CD4-positive, CD25-positive, alpha-beta regulatory T cell (primary cell): ENCODE results near the gene TASOR. TPM values are rescaled to one million over a fixed set of nuclear protein-coding genes. Genes with fewer than 3 reads are reported as not detected.
"Not testable (repeated sequence)": the region's sequence is repeated elsewhere in the genome, so short reads cannot be mapped to it uniquely, and the experiment has no call there.

Experiments used
- ATAC-seq, 2 donors: fragments of 150-1000 bp; cut with Tn5 transposase; one replicate each; pipeline ENCODE4 v1.10.0; 2021; ENCODE audit warnings: low read depth in 2 of 2, moderate number of reproducible peaks in 2 of 2, moderate library complexity in 1 of 2
- DNase-seq, 3 donors: peaks; one replicate each; pipeline versions ENCODE4 v3.0.0 to v3.0.0-alpha.2; 2012 to 2022; ENCODE audit warnings: mixed read lengths in 1 of 3
- H3K27ac ChIP-seq: one replicate; pipeline ENCODE4 v1.7.0; 2013; ENCODE audit warnings: mild to moderate bottlenecking, low read length; ENCODE audit not compliant: insufficient read depth, poor library complexity, severe bottlenecking
- H3K27me3 ChIP-seq: one replicate; pipeline ENCODE4 v1.7.0; 2013; ENCODE audit warnings: low read length; ENCODE audit not compliant: control insufficient read depth, insufficient read depth
- H3K36me3 ChIP-seq: one replicate; pipeline ENCODE4 v1.7.0; 2013; ENCODE audit warnings: mild to moderate bottlenecking, low read length, moderate library complexity; ENCODE audit not compliant: control insufficient read depth, insufficient read depth
- H3K4me1 ChIP-seq: 2 replicates; pipeline ENCODE4 v1.7.0; 2013; ENCODE audit warnings: mild to moderate bottlenecking, low read length; ENCODE audit not compliant: insufficient read depth, control insufficient read depth, poor library complexity, severe bottlenecking
- H3K4me3 ChIP-seq: one replicate; pipeline ENCODE4 v1.7.0; 2013; ENCODE audit warnings: low read depth, mild to moderate bottlenecking, low read length, moderate library complexity
- H3K9me3 ChIP-seq, 2 experiments: 1 replicate in 1 of 2; 2 replicates in 1 of 2; pipeline ENCODE4 v1.7.0; 2013; ENCODE audit warnings: low read length in 2 of 2, mild to moderate bottlenecking in 1 of 2, moderate library complexity in 1 of 2; ENCODE audit not compliant: control insufficient read depth in 2 of 2
- H3K27ac Mint-ChIP-seq, 3 donors: one replicate each; pipeline ENCODE4 v1.8.0; 2020 to 2022; ENCODE audit warnings: mild to moderate bottlenecking in 3 of 3, mixed read lengths in 3 of 3, moderate library complexity in 2 of 3
- H3K27me3 Mint-ChIP-seq: one replicate; pipeline ENCODE4 v1.8.0; 2022; ENCODE audit warnings: mild to moderate bottlenecking, mixed read lengths
- H3K36me3 Mint-ChIP-seq: one replicate; pipeline ENCODE4 v1.8.0; 2020; ENCODE audit warnings: mixed read lengths
- H3K4me1 Mint-ChIP-seq, 4 donors: one replicate each; pipeline ENCODE4 v1.8.0; 2020 to 2022; ENCODE audit warnings: mixed read lengths in 4 of 4, mild to moderate bottlenecking in 1 of 4
- H3K4me3 Mint-ChIP-seq, 4 donors: one replicate each; pipeline ENCODE4 v1.8.0; 2020 to 2022; ENCODE audit warnings: mild to moderate bottlenecking in 4 of 4, mixed read lengths in 4 of 4, moderate library complexity in 3 of 4
- H3K9me3 Mint-ChIP-seq, 7 donors: one replicate each; pipeline ENCODE4 v1.8.0; 2020 to 2022; ENCODE audit warnings: mixed read lengths in 7 of 7, mild to moderate bottlenecking in 3 of 7, moderate library complexity in 2 of 7
- polyA plus RNA-seq, 4 donors: library from polyadenylated mRNA; unstranded; fragments of 300-500 nt; fragmentation: Illumina TruSeq; gene quantifications; one replicate each; pipeline ENCODE4 v1.2.3, GENCODE V29; 2021
- total RNA-seq: library from RNA; stranded (reverse); gene quantifications from one replicate; pipeline ENCODE4 v1.2.3, GENCODE V29; 2022

TASOR gene
- total and polyA plus RNA-seq, 5 donors from 2014 or later, result 29.3 to 77.4 (median 33.1) TPM

- Mint-ChIP-seq H3K36me3 (no peaks in the 10 kb centered on the region), H3K27ac (peak overlapping the region in 2 of 3 donors; percentile 4 to 86), H3K4me3 (peak overlapping the region; percentile 39 to 83 (median 61)), H3K4me1 (peaks cover 31 to 46% (median 37%) of the 10 kb centered on the region in 4 donors), H3K27me3 (no peaks in the 10 kb centered on the region), H3K9me3 (no peaks in the 10 kb centered on the region)
- Histone ChIP-seq H3K27me3 (no peaks in the 10 kb centered on the region), H3K4me1 (peaks cover 38% of the 10 kb centered on the region), H3K36me3 (no peaks in the 10 kb centered on the region), H3K4me3 (peak overlapping the region; percentile 79), H3K27ac (no peak overlapping the region), H3K9me3 (no peaks in the 10 kb centered on the region)
- ATAC-seq (no peak), DNase-seq (no peak)
Measured at GRCh38 chr3:56693750-56694149, 10.7 kb upstream of the TASOR start.

GRCh38 chr3:56692520-56693433 is 9.7 kb upstream of the TASOR start:
- H3K4me1 ChIP-seq, result peaks cover 38% of the 10 kb centered on the region
- peak in 2 of 3 donors; percentile 57 to 84 for DNase-seq
- Mint-ChIP-seq H3K27ac (peak overlapping the region; percentile 4 to 39 (median 7)), H3K4me1 (peaks cover 37 to 51% (median 41%) of the 10 kb centered on the region in 4 donors), H3K4me3 (peak overlapping the region; percentile 39 to 93 (median 62))
- peak; percentile 83 to 87 for ATAC-seq
- not testable (repeated sequence) for H3K36me3 ChIP-seq, H3K36me3 Mint-ChIP-seq, H3K27me3 ChIP-seq, H3K27me3 Mint-ChIP-seq, H3K9me3 Mint-ChIP-seq, H3K9me3 ChIP-seq
- peak overlapping the region; percentile 79 for H3K4me3 ChIP-seq
- H3K27ac ChIP-seq, result peak overlapping the region; percentile 15

GRCh38 chr3:56692001-56692365 is 8.9 kb upstream of the TASOR start:
- H3K36me3 Mint-ChIP-seq, H3K4me3 Mint-ChIP-seq, H3K9me3 Mint-ChIP-seq, H3K27ac Mint-ChIP-seq, H3K27me3 Mint-ChIP-seq, H3K27ac ChIP-seq, H3K27me3 ChIP-seq, H3K36me3 ChIP-seq, H3K4me3 ChIP-seq, ATAC-seq, DNase-seq, H3K9me3 ChIP-seq: not testable (repeated sequence)
- peaks cover 37 to 51% (median 41%) of the 10 kb centered on the region in 4 donors for H3K4me1 Mint-ChIP-seq
- peaks cover 38% of the 10 kb centered on the region for H3K4me1 ChIP-seq

- Histone ChIP-seq H3K4me3 (no peak overlapping the region), H3K27ac (no peak overlapping the region), H3K36me3 (no peaks in the 10 kb centered on the region), H3K9me3 (no peaks in the 10 kb centered on the region), H3K4me1 (peaks cover 32% of the 10 kb centered on the region), H3K27me3 (no peaks in the 10 kb centered on the region)
- Mint-ChIP-seq H3K4me1 (peaks cover 35 to 47% (median 38%) of the 10 kb centered on the region in 4 donors), H3K27ac (no peak overlapping the region), H3K9me3 (no peaks in the 10 kb centered on the region), H3K27me3 (no peaks in the 10 kb centered on the region), H3K36me3 (no peaks in the 10 kb centered on the region), H3K4me3 (peak overlapping the region in 1 of 4 donors; percentile 38)
- DNase-seq, result no peak
- ATAC-seq, result no peak
Measured at GRCh38 chr3:56691165-56692000, 8.3 kb upstream of the TASOR start.

- ATAC-seq, result no peak
- no peaks in the 10 kb centered on the region for H3K9me3 Mint-ChIP-seq
Measured at GRCh38 chr3:56689303-56689702, 6.2 kb upstream of the TASOR start.

GRCh38 chr3:56688191-56688590 is 5.1 kb upstream of the TASOR start:
- no peak for ATAC-seq
- H3K9me3 Mint-ChIP-seq, result no peaks in the 10 kb centered on the region
- no peaks in the 10 kb centered on the region for H3K36me3 ChIP-seq
- H3K27ac Mint-ChIP-seq, result peak overlapping the region in 1 of 3 donors; percentile 15
- H3K36me3 Mint-ChIP-seq, result no peaks in the 10 kb centered on the region
- H3K27me3 Mint-ChIP-seq, result no peaks in the 10 kb centered on the region
- H3K4me1 Mint-ChIP-seq, result peaks cover 9 to 26% (median 14%) of the 10 kb centered on the region in 4 donors
- no peaks in the 10 kb centered on the region for H3K9me3 ChIP-seq
- H3K4me1 ChIP-seq, result peaks cover 13% of the 10 kb centered on the region
- no peak for DNase-seq
- H3K27me3 ChIP-seq, result no peaks in the 10 kb centered on the region
- H3K4me3 Mint-ChIP-seq, result peak overlapping the region in 2 of 4 donors; percentile 7 to 49
- H3K27ac ChIP-seq, result no peak overlapping the region
- no peak overlapping the region for H3K4me3 ChIP-seq

More at GRCh38 chr3:56689303-56689702, 6.2 kb upstream of the TASOR start:
- H3K27me3 Mint-ChIP-seq, result no peaks in the 10 kb centered on the region
- H3K27ac Mint-ChIP-seq, result peak overlapping the region in 1 of 3 donors; percentile 38
- DNase-seq, result no peak
- H3K4me3 Mint-ChIP-seq, result no peak overlapping the region
- peaks cover 19 to 28% (median 21%) of the 10 kb centered on the region in 4 donors for H3K4me1 Mint-ChIP-seq
- Histone ChIP-seq H3K36me3 (no peaks in the 10 kb centered on the region), H3K27me3 (no peaks in the 10 kb centered on the region), H3K4me1 (peaks cover 18% of the 10 kb centered on the region), H3K4me3 (no peak overlapping the region), H3K9me3 (no peaks in the 10 kb centered on the region), H3K27ac (no peak overlapping the region)
- H3K36me3 Mint-ChIP-seq, result no peaks in the 10 kb centered on the region

- no peak for DNase-seq
- Mint-ChIP-seq H3K36me3 (peaks cover 13% of the 10 kb centered on the region), H3K27ac (peak overlapping the region in 1 of 3 donors; percentile 78)
Measured at GRCh38 chr3:56684029-56684428, 964 bp upstream of the TASOR start.

More at GRCh38 chr3:56684029-56684428, 964 bp upstream of the TASOR start:
- H3K4me3 ChIP-seq, result no peak overlapping the region
- Mint-ChIP-seq H3K4me3 (peak overlapping the region; percentile 86 to 95 (median 90)), H3K9me3 (no peaks in the 10 kb centered on the region), H3K4me1 (peaks cover 19 to 49% (median 37%) of the 10 kb centered on the region in 4 donors), H3K27me3 (peaks cover 5% of the 10 kb centered on the region)
- no peaks in the 10 kb centered on the region for H3K9me3 ChIP-seq
- H3K4me1 ChIP-seq, result peaks cover 33% of the 10 kb centered on the region
- H3K27me3 ChIP-seq, result no peaks in the 10 kb centered on the region
- ATAC-seq, result no peak
- no peak overlapping the region for H3K27ac ChIP-seq
- no peaks in the 10 kb centered on the region for H3K36me3 ChIP-seq
